Lower lobe of right lung (tissue), 2 donors: Measurements from ENCODE around the gene RNF168. TPM values are rescaled to one million over a fixed set of nuclear protein-coding genes. Genes with fewer than 3 reads are reported as not detected.
"Not testable (repeated sequence)": the region's sequence is repeated elsewhere in the genome, so short reads cannot be mapped to it uniquely, and the experiment has no call there.

ENCODE experiments used
- ATAC-seq, 2 donors: fragments of 200-7000 bp; cut with Tn5 transposase; one replicate each; pipeline ENCODE4 v1.9.1; 2020 to 2022; ENCODE audit warnings: mild to moderate bottlenecking in 2 of 2, moderate library complexity in 2 of 2
- DNase-seq: peaks from one replicate; pipeline ENCODE4 v3.0.0-alpha.2; 2020
- H3K27ac ChIP-seq: fragments of 200-600 bp; one replicate; pipeline ENCODE4 v1.8.0; 2022
- H3K27me3 ChIP-seq: fragments of 200-600 bp; one replicate; pipeline ENCODE4 v1.8.0; 2022; ENCODE audit warnings: low read depth
- H3K36me3 ChIP-seq: fragments of 200-600 bp; one replicate; pipeline ENCODE4 v1.8.0; 2022; ENCODE audit warnings: mild to moderate bottlenecking
- H3K4me1 ChIP-seq: fragments of 200-600 bp; one replicate; pipeline ENCODE4 v1.8.0; 2022
- H3K4me3 ChIP-seq: fragments of 200-600 bp; one replicate; pipeline ENCODE4 v1.8.0; 2022; ENCODE audit warnings: mild to moderate bottlenecking
- H3K9me3 ChIP-seq: fragments of 200-600 bp; one replicate; pipeline ENCODE4 v1.8.0; 2022
- CTCF ChIP-seq: fragments of 200-600 bp; IDR thresholded peaks from one replicate; pipeline ENCODE4 v1.8.0; 2022; ENCODE audit warnings: antibody characterized with exemption, mild to moderate bottlenecking
- intact Hi-C: fragments of 100-400 bp; cut with DNase I; formaldehyde crosslinking; loops from one replicate; pipeline ENCODE4 v1.11.0; 2022
- long read RNA-seq: library from polyadenylated mRNA; unstranded; transcript quantifications from one replicate; pipeline ENCODE4 v2.0.0, GENCODE V29; 2021
- total RNA-seq: library from RNA; stranded (reverse); fragmentation: NEBNext Ultra II Directional; extraction: Animal tissue kit (Norgen Biotek cat#: 25700); gene quantifications from one replicate; pipeline ENCODE4 v1.2.1, GENCODE V29; 2021
- donor health status: DM: no; HTN: yes; CAD: no; lungs with severe emphysema.

Gene RNF168, protein sequence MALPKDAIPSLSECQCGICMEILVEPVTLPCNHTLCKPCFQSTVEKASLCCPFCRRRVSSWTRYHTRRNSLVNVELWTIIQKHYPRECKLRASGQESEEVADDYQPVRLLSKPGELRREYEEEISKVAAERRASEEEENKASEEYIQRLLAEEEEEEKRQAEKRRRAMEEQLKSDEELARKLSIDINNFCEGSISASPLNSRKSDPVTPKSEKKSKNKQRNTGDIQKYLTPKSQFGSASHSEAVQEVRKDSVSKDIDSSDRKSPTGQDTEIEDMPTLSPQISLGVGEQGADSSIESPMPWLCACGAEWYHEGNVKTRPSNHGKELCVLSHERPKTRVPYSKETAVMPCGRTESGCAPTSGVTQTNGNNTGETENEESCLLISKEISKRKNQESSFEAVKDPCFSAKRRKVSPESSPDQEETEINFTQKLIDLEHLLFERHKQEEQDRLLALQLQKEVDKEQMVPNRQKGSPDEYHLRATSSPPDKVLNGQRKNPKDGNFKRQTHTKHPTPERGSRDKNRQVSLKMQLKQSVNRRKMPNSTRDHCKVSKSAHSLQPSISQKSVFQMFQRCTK
- 24.3 TPM for total RNA-seq
- long read RNA-seq, full-length matches to known transcripts: 6 of 23 reads
- long read RNA-seq, partial matches to known transcripts: 7 of 23 reads
- long read RNA-seq, other reads (novel, unspliced or antisense): 10 of 23 reads

- ATAC-seq (peak; percentile 93 to 97), DNase-seq (peak; percentile 97)
- peaks cover 4% of the 10 kb centered on the region for H3K36me3 ChIP-seq
- no peaks in the 10 kb centered on the region for H3K9me3 ChIP-seq
- peak within 1 kb of the TSS; percentile 96 for H3K27ac ChIP-seq
- H3K4me1 ChIP-seq: peaks cover 34% of the 10 kb centered on the region
- H3K27me3 ChIP-seq: no peaks in the 10 kb centered on the region
- intact Hi-C loops: no loop called here
- no peak for TF ChIP-seq CTCF
- peak within 1 kb of the TSS; percentile 74 for H3K4me3 ChIP-seq
Observed at GRCh38 chr3:196503196-196504076, at the start of gene RNF168. Gene RNF168 (minus strand): TSS chr3:196503768. CDS start chr3:196503173, 595 bp downstream.

DNA sequence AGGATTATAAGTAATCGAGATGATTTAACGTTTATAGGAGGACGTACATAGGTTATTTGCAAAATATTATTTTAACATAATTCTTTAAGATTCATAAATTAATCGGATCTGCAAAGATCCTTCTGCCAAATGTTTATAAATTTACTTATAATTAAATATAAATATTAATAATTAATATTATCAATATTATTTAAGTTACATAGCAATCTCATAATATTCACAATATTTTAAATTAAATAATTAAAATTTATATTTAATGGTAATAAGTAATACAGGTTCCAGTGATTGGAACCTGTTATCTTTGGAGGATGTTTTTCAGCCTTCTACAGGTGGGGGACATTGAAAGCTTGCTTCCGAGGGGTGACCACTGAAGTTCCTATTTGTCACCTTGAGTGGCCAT, 48.7 kb upstream of the RNF168 start:
- DNase-seq (no peak), ATAC-seq (no peak)
- intact Hi-C loops: no loop called here
- Histone ChIP-seq H3K4me3 (no peak overlapping the region), H3K4me1 (no peaks in the 10 kb centered on the region), H3K27me3 (no peaks in the 10 kb centered on the region), H3K36me3 (peaks cover 7% of the 10 kb centered on the region), H3K9me3 (no peaks in the 10 kb centered on the region), H3K27ac (no peak overlapping the region)
- TF ChIP-seq CTCF: no peak

DNA sequence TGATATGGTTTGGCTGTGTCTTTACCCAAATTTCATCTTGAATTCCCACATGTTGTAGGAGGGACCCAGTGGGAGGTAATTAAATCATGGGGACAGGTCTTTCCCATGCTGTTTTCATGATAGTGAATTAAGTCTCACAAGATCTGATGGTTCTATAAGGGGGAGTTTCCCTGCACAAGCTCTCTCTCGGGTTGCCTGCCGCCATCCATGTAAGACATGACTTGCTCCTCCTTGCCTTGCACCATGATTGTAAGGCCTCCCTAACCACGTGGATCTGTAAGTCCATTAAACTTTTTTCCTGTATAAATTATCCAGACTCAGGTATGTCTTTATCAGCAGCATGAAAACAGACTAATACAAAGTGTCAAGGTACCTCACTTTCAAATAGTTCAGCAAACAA, 46.6 kb upstream of the RNF168 start:
- H3K36me3 ChIP-seq, DNase-seq, H3K4me3 ChIP-seq, H3K27ac ChIP-seq, ATAC-seq, H3K27me3 ChIP-seq, H3K9me3 ChIP-seq, H3K4me1 ChIP-seq, intact Hi-C loops: not testable (repeated sequence)

DNA sequence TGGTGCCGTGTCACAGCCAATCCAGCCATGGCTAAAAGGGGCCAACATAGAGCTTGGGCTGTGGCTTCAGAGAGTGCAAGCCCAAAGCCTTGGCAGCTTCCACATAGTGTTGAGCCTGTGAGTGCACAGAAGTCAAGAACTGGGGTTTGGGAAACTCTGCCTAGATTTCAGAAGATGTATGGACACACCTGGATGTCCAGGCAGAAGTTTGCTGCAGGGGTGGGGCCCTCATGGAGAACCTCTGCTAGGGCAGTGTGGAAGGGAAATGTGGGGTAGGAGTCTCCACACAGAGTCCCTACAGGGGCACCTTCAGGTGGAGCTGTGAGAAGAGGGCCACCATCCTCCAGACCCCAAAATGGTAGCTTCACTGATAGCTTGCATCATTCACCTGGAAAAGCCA, 45.7 kb upstream of the RNF168 start:
- H3K27ac ChIP-seq, H3K4me1 ChIP-seq, H3K4me3 ChIP-seq, H3K9me3 ChIP-seq, intact Hi-C loops, H3K27me3 ChIP-seq, DNase-seq, H3K36me3 ChIP-seq, ATAC-seq: not testable (repeated sequence)

GRCh38 chr3:196547067-196547466, 43.5 kb upstream of the RNF168 start:
- Histone ChIP-seq H3K27me3 (no peaks in the 10 kb centered on the region), H3K9me3 (no peaks in the 10 kb centered on the region), H3K36me3 (no peaks in the 10 kb centered on the region), H3K4me1 (no peaks in the 10 kb centered on the region), H3K27ac (no peak overlapping the region), H3K4me3 (no peak overlapping the region)
- ATAC-seq (no peak), DNase-seq (no peak)
- TF ChIP-seq CTCF: no peak
- intact Hi-C loops: no loop called here

DNA sequence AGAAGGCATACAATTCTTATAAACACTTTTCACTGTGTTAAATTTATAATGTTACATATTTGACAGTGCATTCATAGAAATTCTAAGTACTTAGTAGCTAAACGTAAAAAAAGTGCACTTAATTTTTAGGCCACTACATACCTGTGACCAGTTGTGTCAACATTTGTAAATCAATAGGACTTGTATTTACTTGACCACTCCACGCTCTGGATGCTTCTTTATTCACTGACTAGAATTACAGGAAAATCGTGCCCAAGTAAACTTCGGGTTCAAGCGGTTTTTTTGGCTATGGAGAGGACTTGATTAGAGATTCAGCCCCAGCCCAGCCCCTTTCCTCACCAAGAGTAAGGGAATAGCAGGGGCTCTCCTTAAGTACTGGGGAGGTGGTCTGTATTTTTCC, 43.0 kb upstream of the RNF168 start:
- Histone ChIP-seq H3K27ac (no peak overlapping the region), H3K9me3 (no peaks in the 10 kb centered on the region), H3K27me3 (no peaks in the 10 kb centered on the region), H3K4me1 (no peaks in the 10 kb centered on the region), H3K36me3 (no peaks in the 10 kb centered on the region), H3K4me3 (no peak overlapping the region)
- ATAC-seq: peak; percentile 57 to 60
- no peak for DNase-seq
- TF ChIP-seq CTCF: no peak
- intact Hi-C loops: no loop called here
